ENCODE data around the gene CDCA3.
"Not testable (repeated sequence)": the region's sequence is repeated elsewhere in the genome, so short reads cannot be mapped to it uniquely, and the experiment has no call there.

CDCA3 gene

DNA sequence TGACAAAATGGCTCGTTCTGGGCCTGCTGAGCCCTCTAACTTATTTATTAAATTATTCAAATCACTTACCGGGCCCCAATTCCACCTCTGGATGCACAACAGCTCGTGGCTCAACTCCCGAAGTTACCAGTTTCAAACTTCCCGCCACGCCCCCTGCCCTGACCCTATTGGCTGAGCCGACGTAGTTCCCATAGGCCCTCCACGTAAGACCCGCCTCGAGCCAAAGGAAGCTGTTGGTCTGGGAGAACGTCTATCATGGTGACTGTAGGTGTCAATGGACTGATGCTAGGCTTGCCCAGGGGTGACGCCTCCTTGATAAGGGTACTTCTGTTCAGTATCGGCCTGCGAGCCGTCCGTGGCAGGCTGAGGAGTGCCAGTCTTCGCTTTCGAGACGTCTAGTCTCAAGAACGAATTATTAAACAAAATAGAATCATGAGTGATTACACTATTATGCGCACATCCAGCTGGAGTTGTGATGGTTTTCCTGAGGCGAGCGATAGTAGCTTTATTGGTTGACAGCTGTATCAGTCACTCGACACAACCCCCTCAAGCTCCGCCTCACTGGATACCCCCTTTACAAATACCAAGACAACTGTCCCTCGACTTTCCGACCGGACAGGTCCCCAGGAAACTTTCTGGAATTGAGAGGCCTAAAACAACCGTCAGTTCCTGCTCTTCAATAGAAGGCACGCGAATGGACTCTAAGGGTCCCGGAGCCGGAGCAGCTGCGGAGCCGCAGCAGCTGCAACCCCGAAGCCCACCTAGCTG is at the start of gene CDCA3:
Gene CDCA3, minus strand, starts transcription at position 134 of the 768 bp plus-strand sequence. CDS start 334 bp downstream, outside the sequence.
- peak; percentile 96 to 98 for DNase-seq

DNA sequence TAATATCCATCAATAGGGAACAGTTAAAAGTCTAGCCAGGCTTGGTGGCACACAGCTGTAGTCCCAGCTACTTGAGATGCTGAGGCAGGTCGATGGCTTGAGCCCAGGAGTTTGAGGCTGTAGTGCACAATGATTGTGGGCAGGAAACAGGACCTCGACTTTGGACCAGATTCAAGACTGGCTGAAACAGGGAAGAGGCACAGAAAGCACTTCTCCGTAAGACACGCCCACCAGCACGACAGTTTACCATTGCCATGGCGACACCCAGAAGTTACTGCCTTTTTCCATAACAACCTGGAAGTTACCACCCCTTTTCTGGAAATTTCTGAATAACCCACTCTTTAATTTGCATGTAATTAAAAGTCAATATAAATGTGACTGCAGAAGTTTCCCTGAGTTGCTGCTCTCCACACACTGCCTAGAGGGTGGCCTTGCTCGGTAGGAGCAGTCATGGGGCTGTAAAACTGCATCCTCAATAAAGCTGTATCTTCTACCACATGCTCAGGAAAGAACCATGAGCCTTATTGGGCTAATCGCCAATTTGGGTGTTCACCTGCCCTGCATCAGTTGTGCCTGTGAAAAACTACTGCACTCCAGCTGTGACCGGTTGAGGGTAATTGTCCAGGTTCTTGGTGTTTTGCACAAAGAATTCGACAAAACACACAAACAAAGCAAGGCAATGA is 48.9 kb upstream of the CDCA3 start:
- peak in 1 of 2 experiments; percentile 32 for DNase-seq

GRCh38 chr12:6899427-6899826 is 48.3 kb upstream of the CDCA3 start:
- DNase-seq, result no peak

DNA sequence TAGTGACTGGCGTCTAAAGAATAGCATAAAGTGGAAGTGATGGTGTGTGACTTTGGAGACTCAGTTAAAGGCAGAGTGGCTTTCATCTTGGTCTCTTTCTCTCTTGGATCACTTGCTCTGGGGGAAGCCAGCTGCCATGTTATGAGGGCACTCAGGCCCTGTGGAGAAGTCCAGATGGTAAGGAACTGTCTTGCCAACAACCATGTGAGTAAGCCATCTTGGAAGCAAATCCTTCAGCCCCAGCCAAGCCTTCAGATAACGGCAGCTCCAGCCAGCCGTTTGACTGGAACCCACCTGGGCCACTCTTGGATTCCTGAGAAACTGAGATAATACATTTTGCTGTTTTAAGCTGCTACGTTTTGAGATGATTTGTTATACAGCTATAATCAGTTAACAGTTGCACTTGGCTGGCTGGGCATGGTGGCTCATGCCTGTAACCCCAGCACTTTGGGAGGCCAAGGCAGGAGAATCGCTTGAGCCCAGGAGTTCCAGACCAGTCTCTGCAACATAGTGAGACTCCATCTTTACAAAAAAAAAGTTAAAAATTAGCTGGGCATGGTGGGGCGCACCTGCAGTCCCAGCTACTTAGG is 45.9 kb upstream of the CDCA3 start:
- no peak for DNase-seq

DNA sequence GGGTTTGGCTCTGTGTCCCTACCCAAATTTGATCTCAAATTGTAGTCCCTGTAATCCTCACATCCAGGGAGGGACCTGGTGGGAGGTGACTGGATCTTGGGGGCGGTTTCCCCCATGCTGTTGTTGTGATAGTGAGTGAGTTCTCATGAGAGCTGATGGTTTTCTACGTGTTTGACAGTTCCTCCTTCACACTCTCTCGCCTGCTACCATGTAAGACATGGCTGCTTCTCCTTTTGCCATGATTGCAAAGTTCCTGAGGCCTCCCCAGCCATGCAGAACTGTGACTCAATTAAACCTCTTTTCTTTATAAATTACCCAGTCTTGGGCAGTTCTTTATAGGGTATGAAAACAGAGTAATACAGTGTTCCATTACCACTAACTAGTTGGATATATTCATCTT is 43.2 kb upstream of the CDCA3 start:
- DNase-seq, result no peak

DNA sequence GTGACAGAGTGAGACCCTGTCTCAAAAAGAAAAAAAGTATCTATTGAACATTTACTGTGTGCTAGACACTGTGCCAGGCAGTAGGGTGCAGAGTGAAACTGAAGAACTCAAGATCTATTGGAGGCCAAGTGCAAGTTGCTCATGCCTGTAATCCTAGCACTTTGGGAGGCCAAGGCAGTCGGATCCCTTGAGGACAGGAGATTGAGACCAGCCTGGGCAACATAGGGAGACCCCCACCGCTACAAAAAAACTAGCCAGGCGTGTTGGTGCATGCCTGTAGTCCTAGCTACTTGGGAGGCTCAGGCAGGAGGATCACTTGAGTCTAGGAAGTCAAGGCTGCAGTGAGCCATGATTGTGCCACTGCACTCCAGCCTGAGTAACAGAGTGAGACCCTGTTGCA is 41.6 kb upstream of the CDCA3 start:
- DNase-seq, result not testable (repeated sequence)

- DNase-seq, result peak; percentile 30 to 38
Measured at GRCh38 chr12:6891646-6892001, 40.5 kb upstream of the CDCA3 start.

- DNase-seq, result peak; percentile 100
Measured at GRCh38 chr12:6890789-6891645, 39.9 kb upstream of the CDCA3 start.

DNA sequence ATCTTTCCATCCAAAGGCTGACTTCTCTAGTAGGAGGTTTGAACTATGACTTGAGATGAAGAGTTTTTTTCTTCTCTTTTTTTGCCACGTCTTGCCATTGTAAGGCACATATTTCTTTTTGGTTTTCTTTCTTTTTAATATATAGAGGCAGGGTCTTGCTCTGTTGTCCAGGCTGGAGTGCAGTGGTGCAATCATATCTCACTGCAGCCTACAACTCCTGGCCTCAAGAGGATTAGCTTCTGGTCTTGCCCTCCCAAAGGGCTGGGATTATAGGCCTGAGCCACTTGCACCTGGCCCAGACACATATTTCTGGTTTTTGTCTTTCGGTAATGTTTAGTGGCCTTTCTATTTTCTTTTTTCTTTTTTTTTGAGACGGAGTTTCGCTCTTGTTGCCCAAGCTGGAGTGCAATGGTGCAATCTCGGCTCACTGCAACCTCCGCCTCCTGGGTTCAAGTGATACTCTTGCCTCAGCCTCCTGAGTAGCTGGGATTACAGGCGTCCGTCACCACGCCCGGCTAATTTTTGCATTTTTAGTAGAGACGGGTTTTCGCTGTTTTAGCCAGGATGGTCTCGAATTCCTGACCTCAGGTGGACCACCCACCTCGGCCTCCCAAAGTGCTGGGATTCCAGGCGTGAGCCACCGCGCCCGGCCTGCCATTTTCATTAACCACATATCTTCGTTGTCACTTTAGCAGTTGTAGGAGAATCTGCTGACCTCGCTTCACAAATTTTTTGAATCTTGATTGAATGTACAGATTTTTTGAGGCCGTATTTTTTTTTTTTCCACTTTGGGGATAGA is 38.9 kb upstream of the CDCA3 start:
- not testable (repeated sequence) for DNase-seq

DNA sequence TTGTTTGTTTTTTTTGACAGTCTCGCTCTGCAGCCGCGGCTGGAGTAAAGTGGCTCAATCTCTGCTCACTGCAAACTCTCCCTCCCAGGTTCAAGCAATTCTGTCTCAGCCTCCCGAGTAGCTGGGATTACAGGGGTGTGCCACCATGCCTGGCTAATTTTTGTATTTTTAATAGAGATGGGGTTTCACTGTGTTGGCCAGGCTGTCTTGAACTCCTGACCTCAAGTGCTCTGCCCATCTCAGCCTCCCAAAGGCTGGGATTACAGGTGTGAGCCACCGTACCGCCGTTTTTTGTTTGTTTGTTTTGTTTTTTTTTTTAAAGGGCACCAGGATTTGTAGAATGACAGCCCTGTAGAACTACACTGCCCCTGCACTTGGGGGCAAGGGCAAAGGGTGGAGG is 37.7 kb upstream of the CDCA3 start:
- DNase-seq, result not testable (repeated sequence)

DNA sequence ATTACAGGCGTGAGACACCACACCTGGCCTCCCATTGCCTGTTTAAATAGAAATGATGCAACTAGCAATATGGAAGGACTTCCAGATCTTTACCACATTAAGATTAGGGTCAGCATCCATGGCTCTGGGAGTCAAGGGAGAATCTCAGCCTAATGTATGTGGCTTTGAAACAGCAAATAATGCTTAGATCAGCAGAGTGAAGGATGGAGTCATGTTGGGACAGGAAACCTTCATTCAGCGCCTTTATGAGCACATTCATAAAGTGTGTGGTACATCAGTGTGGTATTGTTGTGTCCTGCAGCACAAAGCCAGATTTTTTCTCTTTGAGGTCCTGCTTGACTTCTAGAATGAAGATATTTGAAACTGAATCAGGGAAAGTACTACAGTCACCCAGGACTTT is 37.3 kb upstream of the CDCA3 start:
- no peak for DNase-seq

DNA sequence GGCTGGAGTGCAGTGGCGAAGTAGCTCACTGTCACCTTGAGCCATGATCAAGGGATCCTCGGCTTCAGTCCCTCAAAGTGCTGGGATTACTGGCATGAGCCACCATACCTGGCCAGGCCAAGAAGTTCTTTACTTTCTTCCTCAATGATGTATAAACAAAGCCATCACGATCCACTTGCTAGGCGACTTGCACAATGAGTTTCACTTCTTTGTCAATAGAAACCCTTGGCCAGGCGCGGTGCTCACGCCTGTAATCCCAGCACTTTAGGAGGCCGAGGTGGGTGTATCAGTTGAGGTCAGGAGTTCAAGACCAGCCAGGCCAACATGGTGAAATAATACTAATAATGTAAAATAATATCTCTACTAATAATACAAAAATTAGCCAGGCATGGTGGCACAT is 36.4 kb upstream of the CDCA3 start:
- DNase-seq, result no peak

DNA sequence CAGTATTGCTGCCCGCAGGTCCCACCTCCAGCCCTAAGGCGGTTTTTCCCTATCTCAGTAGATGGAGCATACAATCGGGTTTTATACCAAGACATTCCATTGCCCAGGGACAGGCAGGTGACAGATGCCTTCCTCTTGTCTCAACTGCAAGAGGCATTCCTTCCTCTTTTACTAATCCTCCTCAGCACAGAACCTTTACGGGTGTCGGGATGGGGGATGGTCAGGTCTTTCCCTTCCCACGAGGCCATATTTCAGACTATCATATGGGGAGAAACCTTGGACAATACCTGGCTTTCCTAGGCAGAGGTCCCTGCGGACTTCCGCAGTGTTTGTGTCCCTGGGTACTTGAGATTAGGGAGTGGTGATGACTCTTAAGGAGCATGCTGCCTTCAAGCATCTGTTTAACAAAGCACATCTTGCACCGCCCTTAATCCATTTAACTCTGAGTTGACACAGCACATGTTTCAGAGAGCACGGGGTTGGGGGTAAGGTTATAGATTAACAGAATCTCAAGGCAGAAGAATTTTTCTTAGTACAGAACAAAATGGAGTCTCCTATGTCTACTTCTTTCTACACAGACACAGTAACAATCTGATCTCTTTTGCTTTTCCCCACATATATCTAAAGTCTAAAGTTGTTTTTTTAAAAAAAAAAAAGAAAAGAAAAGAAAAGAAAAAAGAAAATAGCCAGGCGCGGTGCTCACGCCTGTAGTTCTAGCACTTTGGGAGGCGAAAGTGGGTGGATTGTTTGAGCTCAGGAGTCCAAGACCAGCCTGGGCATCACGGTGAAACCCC is 35.3 kb upstream of the CDCA3 start:
- not testable (repeated sequence) for DNase-seq

- DNase-seq, result no peak
Measured at GRCh38 chr12:6884539-6884938, 33.5 kb upstream of the CDCA3 start.

DNA sequence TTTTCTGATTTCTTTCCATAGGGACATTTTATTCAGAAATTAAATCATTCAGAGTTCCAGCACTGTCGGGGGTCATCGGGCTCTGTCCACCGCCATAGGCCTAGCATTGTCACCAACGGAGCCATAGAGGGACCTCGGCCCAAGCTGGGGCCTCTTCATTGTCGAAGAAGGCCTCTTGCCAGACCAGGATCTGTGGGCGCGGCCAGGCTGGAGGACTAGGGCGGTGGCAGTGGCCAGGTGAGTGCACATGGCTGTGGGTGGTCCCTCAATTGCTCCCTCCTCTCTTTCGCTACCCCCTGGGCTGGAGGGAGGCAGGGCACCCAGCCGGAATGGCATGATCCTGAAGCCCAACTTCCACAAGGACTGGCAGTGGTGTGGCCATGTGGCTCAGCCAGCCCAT is 32.6 kb upstream of the CDCA3 start:
- no peak for DNase-seq

- no peak for DNase-seq
Measured at GRCh38 chr12:6883252-6883651, 32.2 kb upstream of the CDCA3 start.

- DNase-seq, result not testable (repeated sequence)
Measured at GRCh38 chr12:6879824-6880223, 28.7 kb upstream of the CDCA3 start.

GRCh38 chr12:6874015-6874368 is 22.9 kb upstream of the CDCA3 start:
- not testable (repeated sequence) for DNase-seq

DNA sequence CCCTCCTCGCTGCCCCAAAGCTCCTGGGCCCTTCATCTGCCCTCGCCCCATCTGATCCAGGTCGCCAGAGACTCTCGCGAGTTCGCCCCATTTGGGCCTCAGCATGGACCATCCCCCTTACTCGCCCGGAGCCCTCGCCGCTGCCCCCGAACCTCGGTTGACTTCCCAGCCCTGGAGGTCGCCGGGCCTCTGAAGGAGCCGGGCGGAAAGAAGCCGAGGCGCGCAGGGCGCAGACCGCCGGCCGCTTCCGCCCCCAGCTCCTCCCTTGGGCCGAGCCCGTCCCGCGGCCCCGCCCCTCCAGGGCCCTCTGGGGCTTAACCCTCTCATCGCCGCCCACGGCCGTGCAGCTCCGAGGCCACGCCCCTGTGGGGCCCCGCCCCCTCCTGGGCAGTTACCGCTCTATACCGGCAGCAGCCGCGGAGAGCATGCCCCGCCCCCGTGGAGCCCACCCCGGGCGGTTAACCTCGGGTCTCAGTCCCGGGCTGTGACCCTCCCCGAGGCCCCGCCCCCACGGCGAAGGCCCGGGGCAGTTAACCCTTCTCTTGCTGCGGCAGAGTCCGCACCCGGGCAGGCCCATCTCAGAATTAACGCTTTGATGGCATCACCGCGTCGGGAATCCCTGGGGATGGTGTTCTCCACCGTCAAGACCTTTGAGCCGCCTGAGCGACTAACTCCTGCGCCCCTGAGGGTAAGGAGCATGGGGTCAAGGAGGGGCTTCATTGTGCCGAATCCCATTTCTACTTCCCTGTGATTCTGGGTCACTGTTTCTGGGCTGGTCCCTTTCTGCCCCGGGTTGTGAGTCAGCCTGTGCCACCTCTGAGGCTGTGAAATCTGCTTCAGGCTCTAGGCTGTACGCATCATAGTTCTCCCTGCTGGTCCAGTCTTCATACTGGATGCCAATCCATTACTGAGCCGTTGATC is 22.3 kb upstream of the CDCA3 start, which contains the start of gene SPSB2:
Gene SPSB2, minus strand, starts transcription at position 210 of the 921 bp plus-strand sequence. CDS start 402 bp downstream, outside the sequence.
- peak; percentile 99 to 100 for DNase-seq

All from activated CD4-positive, alpha-beta T cell treated with anti-CD3 and anti-CD28 coated beads, Interleukin-2, amount 50 U/mL, for 48 hours (primary cell).